ENCODE data around the gene C1QBP. TPM values are rescaled to one million over a fixed set of nuclear protein-coding genes. Genes with fewer than 3 reads are reported as not detected.
"Not testable (repeated sequence)": the region's sequence is repeated elsewhere in the genome, so short reads cannot be mapped to it uniquely, and the experiment has no call there.

Gene C1QBP
- total RNA-seq, 1 donor from 2014 or later: 128 TPM

GRCh38 chr17:5437721-5438317, 1.1 kb downstream of the C1QBP start:
- ATAC-seq (ENCODE audit: poor library complexity) (no peak), DNase-seq (no peak)
- intact Hi-C loops (cut with DNase I): no loop called here

DNA sequence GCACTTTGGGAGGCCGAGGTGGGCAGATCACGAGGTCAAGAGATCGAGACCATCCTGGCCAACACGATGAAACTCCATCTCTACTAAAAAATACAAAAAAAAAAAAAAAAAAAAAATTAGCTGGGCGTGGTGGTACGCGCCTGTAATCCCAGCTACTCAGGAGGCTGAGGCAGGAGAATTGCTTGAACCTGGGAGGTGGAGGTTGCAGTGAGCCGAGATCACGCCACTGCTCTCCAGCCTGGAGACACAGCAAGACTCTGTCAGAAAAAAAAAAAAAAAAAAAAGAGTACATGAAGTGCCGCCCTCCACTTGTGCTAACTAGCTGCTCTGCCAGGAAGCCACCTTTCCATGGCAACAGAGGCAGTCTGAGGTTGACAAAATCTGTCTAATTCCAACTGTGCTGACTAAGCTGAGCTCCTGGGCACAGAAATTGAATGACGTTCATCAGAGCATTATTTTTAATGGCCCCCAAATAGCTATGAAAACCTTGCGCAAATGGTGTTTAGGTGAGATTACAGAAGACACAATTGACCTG, 3.1 kb downstream of the C1QBP start:
- DNase-seq; ATAC-seq (ENCODE audit: poor library complexity); intact Hi-C loops (cut with DNase I): not testable (repeated sequence)

DNA sequence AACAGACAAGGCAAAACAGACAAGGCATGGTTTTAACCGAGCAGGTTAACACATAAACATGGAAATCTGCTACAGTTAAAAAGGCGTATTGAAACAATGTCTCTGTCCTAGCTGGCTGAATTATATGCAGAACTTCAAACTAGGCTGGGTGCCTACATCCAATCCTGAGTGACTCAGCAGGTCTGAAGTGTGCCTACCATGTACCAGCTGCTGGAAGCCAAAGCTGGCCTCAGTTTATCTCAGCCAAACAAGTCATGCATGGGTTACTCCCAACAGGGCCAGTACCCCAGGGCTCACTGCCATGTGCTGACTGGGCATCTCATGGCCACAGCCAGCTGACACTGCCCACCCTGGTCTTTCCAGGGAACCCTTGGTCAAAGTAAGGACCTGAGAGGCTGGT, 4.0 kb downstream of the C1QBP start:
- no peak for ATAC-seq (ENCODE audit: poor library complexity)
- DNase-seq: no peak
- intact Hi-C loops (cut with DNase I): no loop called here

GRCh38 chr17:5431949-5432556, 6.9 kb downstream of the C1QBP start:
- ATAC-seq (ENCODE audit: poor library complexity): no peak
- DNase-seq: no peak
- intact Hi-C loops (cut with DNase I): no loop called here

- ATAC-seq (ENCODE audit: poor library complexity); intact Hi-C loops (cut with DNase I); DNase-seq: not testable (repeated sequence)
These were observed 7.7 kb downstream of the C1QBP start for GRCh38 chr17:5431234-5431633.

DNA sequence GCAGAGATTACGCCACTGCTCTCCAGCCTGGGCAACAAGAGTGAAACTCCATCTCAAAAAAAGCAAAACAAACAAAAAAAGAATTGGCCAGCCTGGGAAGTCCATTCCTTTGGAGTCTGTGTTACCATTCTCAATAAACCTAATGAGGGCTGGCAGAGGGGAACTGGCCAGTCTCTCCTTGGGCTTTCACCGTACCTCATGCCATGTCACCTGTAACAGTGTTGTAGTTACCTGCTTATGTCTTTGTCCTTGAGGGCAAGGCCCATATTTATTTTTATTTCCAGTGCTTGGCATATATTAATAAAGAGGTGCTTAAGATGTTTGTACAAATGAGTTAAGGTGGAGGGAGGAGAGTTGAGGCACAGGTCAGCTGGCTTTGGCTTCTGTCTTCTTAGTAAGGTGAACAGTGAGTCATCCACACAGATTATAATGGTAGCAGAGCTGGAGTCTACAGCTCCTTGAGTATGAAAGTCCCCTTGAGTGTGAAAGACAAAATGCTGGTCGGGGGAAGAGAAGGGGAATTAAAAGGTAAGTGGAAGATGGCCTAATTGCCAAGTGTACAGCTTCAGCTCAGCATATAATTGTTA, 8.4 kb downstream of the C1QBP start:
- DNase-seq: no peak
- ATAC-seq (ENCODE audit: poor library complexity): no peak
- intact Hi-C loops (cut with DNase I): no loop called here

DNA sequence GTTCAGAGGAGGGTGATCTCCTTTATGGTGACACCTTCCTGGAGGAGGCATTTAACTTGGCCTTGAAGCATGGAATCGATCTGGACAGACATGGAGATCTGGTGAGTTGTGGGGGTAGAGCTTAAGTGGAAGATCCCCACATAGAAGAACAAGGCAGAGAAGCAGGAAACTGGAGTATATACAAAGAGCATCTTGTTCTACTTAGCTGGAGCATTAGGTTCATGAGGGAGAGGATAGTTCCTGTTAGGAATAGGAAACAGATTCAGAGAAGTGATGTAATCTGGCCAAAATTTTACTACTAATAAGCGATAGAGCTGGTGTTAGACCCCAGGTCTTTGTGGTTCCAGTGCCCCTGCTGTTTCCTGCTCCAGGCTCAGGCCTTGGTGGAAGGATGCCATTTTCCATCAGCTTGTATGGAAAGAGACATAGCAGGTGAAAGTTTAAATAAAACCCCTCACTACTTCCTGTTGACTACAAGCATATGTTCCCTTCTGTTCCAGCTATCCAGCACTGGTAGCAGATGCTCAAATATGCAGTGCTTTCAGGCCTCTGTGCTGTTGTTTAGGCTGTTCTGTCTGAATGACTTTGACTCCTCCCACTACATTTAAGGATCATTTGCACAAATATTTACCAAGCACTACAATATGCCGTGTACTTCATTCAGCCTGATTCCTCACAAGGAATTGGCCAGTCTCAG, 9.6 kb downstream of the C1QBP start:
- DNase-seq (no peak), ATAC-seq (ENCODE audit: poor library complexity) (no peak)
- intact Hi-C loops (cut with DNase I): no loop called here

GRCh38 chr17:5425826-5426225, 13.1 kb downstream of the C1QBP start:
- intact Hi-C loops (cut with DNase I): no loop called here
- DNase-seq: no peak
- ATAC-seq (ENCODE audit: poor library complexity): no peak

- no peak for ATAC-seq (ENCODE audit: poor library complexity)
- intact Hi-C loops (cut with DNase I): no loop called here
- no peak for DNase-seq
These were observed 14.0 kb downstream of the C1QBP start for GRCh38 chr17:5424909-5425308.

GRCh38 chr17:5422505-5422904, 16.4 kb downstream of the C1QBP start:
- no peak for ATAC-seq (ENCODE audit: poor library complexity)
- intact Hi-C loops (cut with DNase I): no loop called here

DNA sequence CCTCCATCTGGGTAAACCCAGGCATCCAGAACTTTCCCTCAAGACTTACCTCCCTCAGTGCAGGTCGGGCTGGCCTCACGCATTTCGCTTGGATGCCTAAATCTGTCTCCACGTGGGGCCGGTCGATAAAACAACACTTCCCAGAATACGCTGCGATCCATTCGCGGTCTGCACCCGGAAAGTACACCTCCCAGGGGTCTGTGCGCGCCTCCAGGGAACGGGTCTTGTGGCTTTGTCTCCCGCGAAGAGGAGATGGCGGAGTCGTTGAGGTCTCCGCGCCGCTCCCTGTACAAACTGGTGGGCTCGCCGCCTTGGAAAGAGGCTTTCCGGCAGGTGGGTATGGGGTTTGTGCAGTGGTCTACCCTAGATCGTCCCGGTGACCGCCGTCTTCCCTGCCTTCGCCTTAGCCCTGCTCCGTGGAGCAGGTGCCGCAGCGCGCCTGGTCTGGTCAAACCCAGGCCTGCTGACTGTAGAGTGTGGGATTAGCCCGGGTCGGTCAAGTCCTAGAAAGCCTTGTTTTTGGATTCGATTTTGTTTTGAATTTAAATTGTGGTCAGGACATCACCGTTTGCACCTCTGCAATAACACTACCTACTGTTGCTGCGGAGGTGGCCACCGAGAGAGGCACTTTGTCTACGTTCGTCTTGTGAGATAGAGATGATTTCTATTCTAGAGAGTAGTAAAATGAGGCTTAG, 18.8 kb downstream of the C1QBP start, which contains the start of gene RPAIN:
TSS of gene RPAIN (plus strand) at position 224 of the 695 bp plus-strand sequence. CDS start at position 253, 29 bp downstream.
- DNase-seq: peak; percentile 93
- intact Hi-C loops (cut with DNase I): no loop called here

More at GRCh38 chr17:5422505-5422904, 16.4 kb downstream of the C1QBP start:
- DNase-seq: no peak

DNA sequence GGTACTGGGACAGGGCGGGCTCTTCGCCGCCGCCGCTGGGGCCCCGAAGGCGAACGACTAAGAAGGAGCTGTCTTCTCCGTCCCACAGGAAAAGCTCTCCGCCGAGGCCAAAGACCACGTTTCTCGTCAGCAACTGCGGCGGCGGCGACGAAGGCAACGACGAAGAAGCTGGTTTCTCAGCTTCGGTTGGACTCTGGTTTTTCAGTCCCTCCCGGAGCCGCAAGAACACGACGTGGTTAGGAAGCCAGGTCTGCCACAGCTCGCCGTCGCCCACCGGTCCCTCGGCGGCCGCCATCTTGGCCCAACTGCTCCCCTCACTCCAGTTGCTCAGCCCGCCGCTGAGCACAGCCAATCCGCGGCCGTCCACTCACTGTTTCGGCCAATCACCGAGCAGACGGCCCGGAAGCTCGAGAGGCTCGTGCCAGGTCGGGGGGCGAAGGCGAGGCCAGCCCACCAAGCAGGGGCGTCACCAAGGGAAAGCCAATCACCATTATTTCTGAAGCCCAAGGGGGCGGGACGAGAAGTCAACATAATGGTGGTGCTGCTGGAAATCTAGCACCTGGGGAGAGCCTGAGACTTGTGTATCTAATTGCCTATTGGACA, 19.5 kb downstream of the C1QBP start, which contains the start of gene NUP88:
TSS of gene NUP88 (minus strand) at position 307 of the 603 bp plus-strand sequence. CDS start at position 295, 12 bp downstream.
- peak; percentile 98 for DNase-seq
- ATAC-seq (ENCODE audit: poor library complexity): peak; percentile 99
- intact Hi-C loops (cut with DNase I): no loop called here

More for the DNA sequence above, 18.8 kb downstream of the C1QBP start, which contains the start of gene RPAIN:
- ATAC-seq (ENCODE audit: poor library complexity): peak; percentile 95

DNA sequence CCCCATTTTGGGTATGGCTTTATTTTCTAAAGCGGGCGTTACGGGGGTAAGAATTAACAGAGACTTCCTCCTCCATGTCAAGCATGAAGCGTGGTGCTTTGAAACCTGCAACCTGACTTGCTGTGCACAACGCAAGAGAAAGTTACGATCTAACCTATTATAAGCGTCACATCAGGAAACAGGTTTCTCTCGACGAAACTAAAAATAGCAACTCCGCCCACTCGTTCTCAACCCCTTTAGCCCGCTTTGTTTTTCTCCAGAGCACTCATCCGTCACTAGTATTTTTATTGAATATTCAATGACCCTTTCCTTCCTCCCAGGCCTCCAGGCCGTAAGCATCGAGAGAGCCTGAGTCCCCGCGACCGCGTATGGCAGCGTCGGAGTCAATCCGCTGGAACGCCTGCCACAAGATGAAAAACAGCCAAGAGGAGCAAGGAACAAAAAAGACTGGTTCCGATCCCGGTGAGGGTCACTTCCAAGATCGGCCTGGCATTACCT, 20.0 kb downstream of the C1QBP start:
- ATAC-seq (ENCODE audit: poor library complexity) (peak; percentile 6), DNase-seq (no peak)
- intact Hi-C loops (cut with DNase I): no loop called here

- DNase-seq: no peak
These were observed 22.1 kb downstream of the C1QBP start for GRCh38 chr17:5416901-5417300.

GRCh38 chr17:5413682-5414081, 25.3 kb downstream of the C1QBP start:
- ATAC-seq (ENCODE audit: poor library complexity) (no peak), DNase-seq (no peak)
- intact Hi-C loops (cut with DNase I): no loop called here

More at GRCh38 chr17:5416901-5417300, 22.1 kb downstream of the C1QBP start:
- intact Hi-C loops (cut with DNase I): no loop called here
- no peak for ATAC-seq (ENCODE audit: poor library complexity)

- no peak for ATAC-seq (ENCODE audit: poor library complexity)
- no peak for DNase-seq
- intact Hi-C loops (cut with DNase I): no loop called here
These were observed 28.2 kb downstream of the C1QBP start for GRCh38 chr17:5410594-5411272.

DNA sequence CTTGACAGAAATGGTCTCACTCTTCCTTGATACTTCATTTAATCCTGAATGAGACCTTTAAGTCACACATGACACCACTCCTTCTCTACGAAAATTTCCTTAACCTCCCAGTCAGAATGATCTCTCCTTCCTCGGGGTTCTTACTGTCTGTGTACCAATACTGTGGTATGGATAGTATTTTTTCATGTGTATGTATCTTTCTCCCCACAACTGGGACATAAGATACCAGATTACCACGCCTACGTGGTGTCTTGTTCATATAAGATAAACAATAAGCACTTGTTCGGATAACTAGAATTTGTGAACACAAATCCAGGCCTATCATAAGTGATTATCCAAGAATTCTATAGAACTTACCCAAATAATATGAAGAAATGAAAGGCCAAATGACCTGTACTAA, 30.8 kb downstream of the C1QBP start:
- ATAC-seq (ENCODE audit: poor library complexity): no peak
- no peak for DNase-seq
- intact Hi-C loops (cut with DNase I): no loop called here

All from Right ventricle myocardium superior (tissue), 1 donor.